GM23338 (cell line): Measurements from ENCODE around the gene WRNIP1. TPM values are rescaled to one million over a fixed set of nuclear protein-coding genes. Genes with fewer than 3 reads are reported as not detected.

Source experiments
- ATAC-seq: fragments of 200-7000 bp; cut with Tn5 transposase; 3 replicates; pipeline ENCODE4 v1.9.1; 2020
- DNase-seq: peaks from one replicate; pipeline ENCODE4 v3.0.0-alpha.2; 2015; ENCODE audit warnings: low spot score
- H2AFZ ChIP-seq: fragments of 200-600 bp; sonication (generic); 2 replicates; pipeline ENCODE4 v1.8.0; 2016; ENCODE audit warnings: antibody characterized with exemption, mild to moderate bottlenecking, moderate library complexity
- H3F3A ChIP-seq: fragments of 200-600 bp; sonication (generic); replicated peaks from 2 replicates; pipeline ENCODE4 v1.8.0; 2017; ENCODE audit warnings: antibody characterized with exemption, mixed run types, low read depth
- H3K27ac ChIP-seq: fragments of 200-600 bp; sonication (generic); 2 replicates; pipeline ENCODE4 v1.6.1; 2016; ENCODE audit warnings: low read depth
- H3K27me3 ChIP-seq: fragments of 200-600 bp; sonication (generic); 2 replicates; pipeline ENCODE4 v1.8.0; 2016; ENCODE audit warnings: mild to moderate bottlenecking, mixed run types, moderate library complexity; ENCODE audit not compliant: insufficient read depth
- H3K36me3 ChIP-seq: fragments of 200-600 bp; sonication (generic); 2 replicates; pipeline ENCODE4 v1.8.0; 2016; ENCODE audit warnings: mild to moderate bottlenecking; ENCODE audit not compliant: insufficient read depth
- H3K4me1 ChIP-seq: fragments of 200-600 bp; sonication (generic); 2 replicates; pipeline ENCODE4 v1.8.0; 2016; ENCODE audit warnings: mild to moderate bottlenecking, moderate library complexity; ENCODE audit not compliant: insufficient read depth
- H3K4me2 ChIP-seq: fragments of 200-600 bp; sonication (generic); 2 replicates; pipeline ENCODE4 v1.7.1; 2017; ENCODE audit warnings: mixed run types
- H3K4me3 ChIP-seq: fragments of 200-600 bp; sonication (generic); 2 replicates; pipeline ENCODE4 v1.6.1; 2016; ENCODE audit warnings: mixed run types
- H3K79me2 ChIP-seq: fragments of 200-600 bp; sonication (generic); replicated peaks from 2 replicates; pipeline ENCODE4 v1.8.0; 2017; ENCODE audit warnings: mild to moderate bottlenecking; ENCODE audit not compliant: insufficient read depth
- H3K9me2 ChIP-seq: fragments of 200-600 bp; sonication (generic); 2 replicates; pipeline ENCODE4 v1.8.0; 2017; ENCODE audit not compliant: insufficient read depth
- H4K20me1 ChIP-seq: fragments of 200-600 bp; sonication (generic); replicated peaks from 2 replicates; pipeline ENCODE4 v1.8.0; 2017; ENCODE audit warnings: mild to moderate bottlenecking; ENCODE audit not compliant: insufficient read depth
- H3K27ac Mint-ChIP-seq: 2 replicates; pipeline ENCODE4 v1.8.0; 2020; ENCODE audit warnings: inconsistent platforms, mild to moderate bottlenecking, moderate library complexity, mixed read lengths
- H3K27me3 Mint-ChIP-seq: 3 replicates; pipeline ENCODE4 v1.8.0; 2022; ENCODE audit warnings: low read depth, mild to moderate bottlenecking, moderate library complexity, mixed read lengths, inconsistent platforms; ENCODE audit not compliant: insufficient read depth, poor library complexity
- H3K36me3 Mint-ChIP-seq: 3 replicates; pipeline ENCODE4 v1.8.0; 2021; ENCODE audit warnings: low read depth, mild to moderate bottlenecking, inconsistent platforms, moderate library complexity, mixed read lengths
- H3K4me1 Mint-ChIP-seq: 3 replicates; pipeline ENCODE4 v1.8.0; 2020; ENCODE audit warnings: mild to moderate bottlenecking, inconsistent platforms, mixed read lengths
- H3K4me3 Mint-ChIP-seq: 3 replicates; pipeline ENCODE4 v1.8.0; 2021; ENCODE audit warnings: moderate library complexity, mild to moderate bottlenecking, inconsistent platforms, mixed read lengths
- H3K9me3 Mint-ChIP-seq: 3 replicates; pipeline ENCODE4 v1.8.0; 2020; ENCODE audit warnings: moderate library complexity, mild to moderate bottlenecking, inconsistent platforms, mixed read lengths
- CREB1 ChIP-seq: fragments of 250-450 bp; sonication (Bioruptor Pico); IDR thresholded peaks from 2 replicates; pipeline ENCODE4 v1.5.0; 2020; ENCODE audit warnings: low read depth, mild to moderate bottlenecking, moderate library complexity
- EZH2 ChIP-seq: fragments of 200-600 bp; sonication (generic); IDR thresholded peaks from one replicate; pipeline ENCODE4 v1.8.0; 2017; ENCODE audit warnings: antibody characterized with exemption, mild to moderate bottlenecking, low read depth; ENCODE audit not compliant: unreplicated experiment
- EZH2phosphoT487 ChIP-seq: fragments of 200-600 bp; sonication (generic); IDR thresholded peaks from one replicate; pipeline ENCODE4 v1.8.1; 2018; ENCODE audit warnings: antibody characterized with exemption; ENCODE audit not compliant: unreplicated experiment
- JUNB ChIP-seq: IDR thresholded peaks from one replicate; pipeline ENCODE4 v1.6.1; 2016; ENCODE audit warnings: antibody characterized with exemption; ENCODE audit not compliant: unreplicated experiment
- NANOG ChIP-seq: IDR thresholded peaks from 2 replicates; pipeline ENCODE4 v1.6.1; 2016; ENCODE audit warnings: antibody characterized with exemption, borderline replicate concordance
- POLR2AphosphoS5 ChIP-seq: IDR thresholded peaks from 2 replicates; pipeline ENCODE4 v1.6.1; 2016; ENCODE audit warnings: antibody characterized with exemption, low read depth
- STAT1 ChIP-seq: IDR thresholded peaks from one replicate; pipeline ENCODE4 v1.6.1; 2016; ENCODE audit warnings: antibody characterized with exemption; ENCODE audit not compliant: unreplicated experiment
- ZNF114 ChIP-seq: fragments of 250-450 bp; sonication (Bioruptor Pico); IDR thresholded peaks from 2 replicates; pipeline ENCODE4 v1.5.0; 2020; ENCODE audit warnings: mild to moderate bottlenecking, moderate library complexity
- ZNF331 ChIP-seq: fragments of 250-450 bp; sonication (Bioruptor Pico); IDR thresholded peaks from 2 replicates; pipeline ENCODE4 v1.5.0; 2020; ENCODE audit warnings: low read depth, mild to moderate bottlenecking, moderate library complexity
- polyA plus RNA-seq: library from polyadenylated mRNA; unstranded; fragments of >200 nt; fragmentation: Nextera tagmentation; extraction: Ambion mirVana; gene quantifications from 2 replicates; pipeline ENCODE4 v1.2.1, GENCODE V29; 2016
- total RNA-seq: library from RNA; depleted of rRNA; stranded (reverse); fragments of >200 nt; shearing (Covaris generic); gene quantifications from 2 replicates; pipeline ENCODE4 v1.2.3, GENCODE V29; 2014
- TF ChIP-seq, protein P1 (sequence below): fragments of 250-450 bp; sonication (Bioruptor Pico); IDR thresholded peaks from 2 replicates; pipeline ENCODE4 v1.5.0; 2020; ENCODE audit warnings: mild to moderate bottlenecking, moderate library complexity
- TF ChIP-seq, protein P2 (sequence below): IDR thresholded peaks from one replicate; pipeline ENCODE4 v1.6.1; 2018; ENCODE audit warnings: antibody characterized with exemption; ENCODE audit not compliant: unreplicated experiment
- TF ChIP-seq, protein P3 (sequence below), 2 experiments: fragments of 200-600 bp in 1 of 2; sonication (generic) in 1 of 2; conservative IDR thresholded peaks; 2 replicates each; pipeline versions ENCODE4 v1.5.1 to v1.6.1; 2016 to 2017; ENCODE audit warnings: antibody characterized with exemption in 2 of 2, low read depth in 2 of 2, mild to moderate bottlenecking in 2 of 2, moderate library complexity in 1 of 2
- TF ChIP-seq, protein P4 (sequence below): IDR thresholded peaks from 2 replicates; pipeline ENCODE4 v1.6.1; 2016; ENCODE audit warnings: antibody characterized with exemption

WRNIP1 gene
- total and polyA plus RNA-seq, 2 experiments from 2014 or later: 27.6 to 66.0 TPM

DNA sequence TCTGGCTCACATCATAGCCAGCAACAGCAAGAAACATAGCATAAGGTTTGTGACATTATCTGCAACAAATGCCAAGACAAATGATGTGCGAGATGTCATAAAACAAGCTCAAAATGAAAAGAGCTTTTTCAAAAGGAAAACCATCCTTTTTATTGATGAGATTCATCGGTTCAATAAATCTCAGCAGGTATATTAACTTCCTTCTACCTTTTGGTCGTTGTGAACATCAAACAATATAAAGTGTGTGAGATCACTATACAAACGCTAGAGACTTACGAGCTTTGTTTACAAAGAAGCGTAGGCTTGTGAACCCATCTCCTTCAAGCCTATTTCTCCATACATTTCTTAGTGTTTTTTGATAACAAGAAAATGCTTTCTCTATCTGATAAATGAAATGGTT is 3.5 kb downstream of the WRNIP1 start:
- TF ChIP-seq POLR2AphosphoS5: no peak
- no peak for TF ChIP-seq JUNB
- TF ChIP-seq EZH2phosphoT487: no peak
- TF ChIP-seq, protein P1, sequence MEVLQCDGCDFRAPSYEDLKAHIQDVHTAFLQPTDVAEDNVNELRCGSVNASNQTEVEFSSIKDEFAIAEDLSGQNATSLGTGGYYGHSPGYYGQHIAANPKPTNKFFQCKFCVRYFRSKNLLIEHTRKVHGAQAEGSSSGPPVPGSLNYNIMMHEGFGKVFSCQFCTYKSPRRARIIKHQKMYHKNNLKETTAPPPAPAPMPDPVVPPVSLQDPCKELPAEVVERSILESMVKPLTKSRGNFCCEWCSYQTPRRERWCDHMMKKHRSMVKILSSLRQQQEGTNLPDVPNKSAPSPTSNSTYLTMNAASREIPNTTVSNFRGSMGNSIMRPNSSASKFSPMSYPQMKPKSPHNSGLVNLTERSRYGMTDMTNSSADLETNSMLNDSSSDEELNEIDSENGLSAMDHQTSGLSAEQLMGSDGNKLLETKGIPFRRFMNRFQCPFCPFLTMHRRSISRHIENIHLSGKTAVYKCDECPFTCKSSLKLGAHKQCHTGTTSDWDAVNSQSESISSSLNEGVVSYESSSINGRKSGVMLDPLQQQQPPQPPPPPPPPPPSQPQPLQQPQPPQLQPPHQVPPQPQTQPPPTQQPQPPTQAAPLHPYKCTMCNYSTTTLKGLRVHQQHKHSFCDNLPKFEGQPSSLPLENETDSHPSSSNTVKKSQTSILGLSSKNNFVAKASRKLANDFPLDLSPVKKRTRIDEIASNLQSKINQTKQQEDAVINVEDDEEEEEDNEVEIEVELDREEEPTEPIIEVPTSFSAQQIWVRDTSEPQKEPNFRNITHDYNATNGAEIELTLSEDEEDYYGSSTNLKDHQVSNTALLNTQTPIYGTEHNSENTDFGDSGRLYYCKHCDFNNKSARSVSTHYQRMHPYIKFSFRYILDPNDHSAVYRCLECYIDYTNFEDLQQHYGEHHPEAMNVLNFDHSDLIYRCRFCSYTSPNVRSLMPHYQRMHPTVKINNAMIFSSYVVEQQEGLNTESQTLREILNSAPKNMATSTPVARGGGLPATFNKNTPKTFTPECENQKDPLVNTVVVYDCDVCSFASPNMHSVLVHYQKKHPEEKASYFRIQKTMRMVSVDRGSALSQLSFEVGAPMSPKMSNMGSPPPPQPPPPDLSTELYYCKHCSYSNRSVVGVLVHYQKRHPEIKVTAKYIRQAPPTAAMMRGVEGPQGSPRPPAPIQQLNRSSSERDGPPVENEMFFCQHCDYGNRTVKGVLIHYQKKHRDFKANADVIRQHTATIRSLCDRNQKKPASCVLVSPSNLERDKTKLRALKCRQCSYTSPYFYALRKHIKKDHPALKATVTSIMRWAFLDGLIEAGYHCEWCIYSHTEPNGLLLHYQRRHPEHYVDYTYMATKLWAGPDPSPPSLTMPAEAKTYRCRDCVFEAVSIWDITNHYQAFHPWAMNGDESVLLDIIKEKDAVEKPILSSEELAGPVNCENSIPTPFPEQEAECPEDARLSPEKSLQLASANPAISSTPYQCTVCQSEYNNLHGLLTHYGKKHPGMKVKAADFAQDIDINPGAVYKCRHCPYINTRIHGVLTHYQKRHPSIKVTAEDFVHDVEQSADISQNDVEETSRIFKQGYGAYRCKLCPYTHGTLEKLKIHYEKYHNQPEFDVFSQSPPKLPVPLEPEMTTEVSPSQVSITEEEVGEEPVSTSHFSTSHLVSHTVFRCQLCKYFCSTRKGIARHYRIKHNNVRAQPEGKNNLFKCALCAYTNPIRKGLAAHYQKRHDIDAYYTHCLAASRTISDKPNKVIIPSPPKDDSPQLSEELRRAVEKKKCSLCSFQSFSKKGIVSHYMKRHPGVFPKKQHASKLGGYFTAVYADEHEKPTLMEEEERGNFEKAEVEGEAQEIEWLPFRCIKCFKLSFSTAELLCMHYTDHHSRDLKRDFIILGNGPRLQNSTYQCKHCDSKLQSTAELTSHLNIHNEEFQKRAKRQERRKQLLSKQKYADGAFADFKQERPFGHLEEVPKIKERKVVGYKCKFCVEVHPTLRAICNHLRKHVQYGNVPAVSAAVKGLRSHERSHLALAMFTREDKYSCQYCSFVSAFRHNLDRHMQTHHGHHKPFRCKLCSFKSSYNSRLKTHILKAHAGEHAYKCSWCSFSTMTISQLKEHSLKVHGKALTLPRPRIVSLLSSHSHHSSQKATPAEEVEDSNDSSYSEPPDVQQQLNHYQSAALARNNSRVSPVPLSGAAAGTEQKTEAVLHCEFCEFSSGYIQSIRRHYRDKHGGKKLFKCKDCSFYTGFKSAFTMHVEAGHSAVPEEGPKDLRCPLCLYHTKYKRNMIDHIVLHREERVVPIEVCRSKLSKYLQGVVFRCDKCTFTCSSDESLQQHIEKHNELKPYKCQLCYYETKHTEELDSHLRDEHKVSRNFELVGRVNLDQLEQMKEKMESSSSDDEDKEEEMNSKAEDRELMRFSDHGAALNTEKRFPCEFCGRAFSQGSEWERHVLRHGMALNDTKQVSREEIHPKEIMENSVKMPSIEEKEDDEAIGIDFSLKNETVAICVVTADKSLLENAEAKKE: no peak
- TF ChIP-seq ZNF114: no peak
- TF ChIP-seq, protein P2, sequence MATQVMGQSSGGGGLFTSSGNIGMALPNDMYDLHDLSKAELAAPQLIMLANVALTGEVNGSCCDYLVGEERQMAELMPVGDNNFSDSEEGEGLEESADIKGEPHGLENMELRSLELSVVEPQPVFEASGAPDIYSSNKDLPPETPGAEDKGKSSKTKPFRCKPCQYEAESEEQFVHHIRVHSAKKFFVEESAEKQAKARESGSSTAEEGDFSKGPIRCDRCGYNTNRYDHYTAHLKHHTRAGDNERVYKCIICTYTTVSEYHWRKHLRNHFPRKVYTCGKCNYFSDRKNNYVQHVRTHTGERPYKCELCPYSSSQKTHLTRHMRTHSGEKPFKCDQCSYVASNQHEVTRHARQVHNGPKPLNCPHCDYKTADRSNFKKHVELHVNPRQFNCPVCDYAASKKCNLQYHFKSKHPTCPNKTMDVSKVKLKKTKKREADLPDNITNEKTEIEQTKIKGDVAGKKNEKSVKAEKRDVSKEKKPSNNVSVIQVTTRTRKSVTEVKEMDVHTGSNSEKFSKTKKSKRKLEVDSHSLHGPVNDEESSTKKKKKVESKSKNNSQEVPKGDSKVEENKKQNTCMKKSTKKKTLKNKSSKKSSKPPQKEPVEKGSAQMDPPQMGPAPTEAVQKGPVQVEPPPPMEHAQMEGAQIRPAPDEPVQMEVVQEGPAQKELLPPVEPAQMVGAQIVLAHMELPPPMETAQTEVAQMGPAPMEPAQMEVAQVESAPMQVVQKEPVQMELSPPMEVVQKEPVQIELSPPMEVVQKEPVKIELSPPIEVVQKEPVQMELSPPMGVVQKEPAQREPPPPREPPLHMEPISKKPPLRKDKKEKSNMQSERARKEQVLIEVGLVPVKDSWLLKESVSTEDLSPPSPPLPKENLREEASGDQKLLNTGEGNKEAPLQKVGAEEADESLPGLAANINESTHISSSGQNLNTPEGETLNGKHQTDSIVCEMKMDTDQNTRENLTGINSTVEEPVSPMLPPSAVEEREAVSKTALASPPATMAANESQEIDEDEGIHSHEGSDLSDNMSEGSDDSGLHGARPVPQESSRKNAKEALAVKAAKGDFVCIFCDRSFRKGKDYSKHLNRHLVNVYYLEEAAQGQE: no peak
- TF ChIP-seq, protein P3, sequence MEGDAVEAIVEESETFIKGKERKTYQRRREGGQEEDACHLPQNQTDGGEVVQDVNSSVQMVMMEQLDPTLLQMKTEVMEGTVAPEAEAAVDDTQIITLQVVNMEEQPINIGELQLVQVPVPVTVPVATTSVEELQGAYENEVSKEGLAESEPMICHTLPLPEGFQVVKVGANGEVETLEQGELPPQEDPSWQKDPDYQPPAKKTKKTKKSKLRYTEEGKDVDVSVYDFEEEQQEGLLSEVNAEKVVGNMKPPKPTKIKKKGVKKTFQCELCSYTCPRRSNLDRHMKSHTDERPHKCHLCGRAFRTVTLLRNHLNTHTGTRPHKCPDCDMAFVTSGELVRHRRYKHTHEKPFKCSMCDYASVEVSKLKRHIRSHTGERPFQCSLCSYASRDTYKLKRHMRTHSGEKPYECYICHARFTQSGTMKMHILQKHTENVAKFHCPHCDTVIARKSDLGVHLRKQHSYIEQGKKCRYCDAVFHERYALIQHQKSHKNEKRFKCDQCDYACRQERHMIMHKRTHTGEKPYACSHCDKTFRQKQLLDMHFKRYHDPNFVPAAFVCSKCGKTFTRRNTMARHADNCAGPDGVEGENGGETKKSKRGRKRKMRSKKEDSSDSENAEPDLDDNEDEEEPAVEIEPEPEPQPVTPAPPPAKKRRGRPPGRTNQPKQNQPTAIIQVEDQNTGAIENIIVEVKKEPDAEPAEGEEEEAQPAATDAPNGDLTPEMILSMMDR (conservative IDR thresholded peaks at IDR 0.05; ENCODE audit: low read depth in 2 of 2): no peak
- no peak for TF ChIP-seq ZNF331
- no peak for TF ChIP-seq NANOG
- TF ChIP-seq EZH2: no peak
- TF ChIP-seq, protein P4, sequence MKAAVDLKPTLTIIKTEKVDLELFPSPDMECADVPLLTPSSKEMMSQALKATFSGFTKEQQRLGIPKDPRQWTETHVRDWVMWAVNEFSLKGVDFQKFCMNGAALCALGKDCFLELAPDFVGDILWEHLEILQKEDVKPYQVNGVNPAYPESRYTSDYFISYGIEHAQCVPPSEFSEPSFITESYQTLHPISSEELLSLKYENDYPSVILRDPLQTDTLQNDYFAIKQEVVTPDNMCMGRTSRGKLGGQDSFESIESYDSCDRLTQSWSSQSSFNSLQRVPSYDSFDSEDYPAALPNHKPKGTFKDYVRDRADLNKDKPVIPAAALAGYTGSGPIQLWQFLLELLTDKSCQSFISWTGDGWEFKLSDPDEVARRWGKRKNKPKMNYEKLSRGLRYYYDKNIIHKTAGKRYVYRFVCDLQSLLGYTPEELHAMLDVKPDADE: no peak
- no peak for TF ChIP-seq CREB1 (CRISPR knock-in tag)
- no peak for TF ChIP-seq STAT1
- Mint-ChIP-seq H3K4me1 (peaks cover 38% of the 10 kb centered on the region), H3K27ac (no peak overlapping the region), H3K27me3 (peaks cover 7% of the 10 kb centered on the region), H3K9me3 (0 out of 3 replicates have a peak, but pooled peaks cover 4% of the 10 kb centered on the region), H3K4me3 (peak overlapping the region; percentile 52), H3K36me3 (peaks cover 12% of the 10 kb centered on the region; the same call in 2 of the 3 replicates)
- H3K27ac ChIP-seq: no peak overlapping the region
- DNase-seq (no peak), ATAC-seq (no peak)
- peaks cover 76% of the 10 kb centered on the region for H3K79me2 ChIP-seq
- no peaks in the 10 kb centered on the region for H3K36me3 ChIP-seq
- no peaks in the 10 kb centered on the region for H3F3A ChIP-seq
- no peaks in the 10 kb centered on the region for H3K9me2 ChIP-seq
- no peak overlapping the region for H3K4me3 ChIP-seq
- peaks cover 5% of the 10 kb centered on the region; the same call in 1 of the 2 replicates for H3K27me3 ChIP-seq
- H3K4me1 ChIP-seq: peaks cover 35% of the 10 kb centered on the region
- H3K4me2 ChIP-seq: no peak overlapping the region; the same call in 1 of the 2 replicates
- peaks cover 56% of the 10 kb centered on the region for H4K20me1 ChIP-seq
- no peak overlapping the region for H2AFZ ChIP-seq
